ENCODE data around the gene GLIS1. TPM values are rescaled to one million over a fixed set of nuclear protein-coding genes. Genes with fewer than 3 reads are reported as not detected.

Gene GLIS1
- total RNA-seq, 2 donors from 2014 or later, result 0.37 to 0.44 TPM

GRCh38 chr1:53517821-53518352 is 221.1 kb downstream of the GLIS1 start:
- intact Hi-C loops (cut with DNase I), result no loop called here
- no peak for ATAC-seq
- no peak for DNase-seq

DNA sequence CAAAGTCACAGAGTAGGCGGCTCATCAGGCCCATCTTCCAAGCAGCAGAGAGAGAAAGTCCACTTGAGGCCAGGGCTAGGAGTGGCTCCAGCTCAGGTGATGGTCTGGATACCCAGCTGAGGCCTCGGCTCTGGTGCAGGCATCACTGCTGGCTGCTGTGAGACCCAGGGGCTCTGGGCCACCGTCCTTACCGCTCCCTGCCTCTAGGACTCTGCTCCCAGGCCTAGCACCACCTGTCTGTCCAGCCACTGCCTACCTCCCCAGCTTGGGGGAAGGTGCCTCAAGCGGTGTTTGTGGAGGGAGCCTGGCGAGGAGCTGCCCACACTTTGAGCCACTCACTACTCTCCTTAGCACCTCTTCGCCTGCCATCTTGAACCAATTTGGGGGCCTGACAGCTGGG is 221.9 kb downstream of the GLIS1 start:
- intact Hi-C loops (cut with DNase I), result no loop called here
- DNase-seq (no peak), ATAC-seq (no peak)

DNA sequence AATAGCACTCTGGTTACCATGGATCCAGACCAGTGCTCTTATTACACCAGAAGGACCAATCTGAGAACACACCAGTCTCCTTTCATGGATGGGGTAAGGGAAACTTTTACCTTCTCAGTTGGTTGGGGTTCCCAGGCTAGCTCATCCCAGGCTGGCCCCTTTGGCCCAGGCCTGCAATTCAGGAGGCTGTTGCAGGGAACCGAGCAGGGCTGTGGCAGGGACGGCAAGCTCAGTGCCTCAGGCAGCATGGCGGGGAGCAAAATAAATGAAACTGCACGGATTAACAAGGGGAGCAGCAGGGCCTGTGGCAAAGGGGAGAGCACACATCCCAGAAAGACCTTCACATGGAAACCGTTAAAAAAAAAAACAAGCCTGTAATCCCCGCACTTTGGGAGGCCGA is 222.8 kb downstream of the GLIS1 start:
- DNase-seq, result no peak
- no peak for ATAC-seq
- intact Hi-C loops (cut with DNase I), result no loop called here

DNA sequence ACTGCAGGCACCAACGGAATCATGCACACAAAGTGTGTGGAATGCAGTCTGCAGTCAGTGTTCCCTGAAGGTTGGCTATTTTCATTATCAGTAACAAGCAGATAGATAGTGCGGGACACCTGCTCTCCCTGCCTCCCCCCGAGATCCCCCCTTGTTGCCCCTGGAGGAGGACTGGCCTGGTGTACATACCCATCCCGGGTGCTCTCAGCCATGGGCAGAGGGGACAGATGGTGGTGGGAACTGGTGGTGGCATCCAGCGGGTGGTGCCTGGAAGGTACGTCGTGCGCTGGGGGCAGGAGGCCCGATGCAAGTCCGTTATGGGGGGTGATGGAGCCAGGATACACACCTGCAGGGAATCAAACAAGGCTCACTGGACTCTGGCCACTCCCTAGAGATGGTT is 224.5 kb downstream of the GLIS1 start:
- ATAC-seq, result no peak
- intact Hi-C loops (cut with DNase I), result no loop called here
- no peak for DNase-seq

- ATAC-seq (no peak), DNase-seq (no peak)
- intact Hi-C loops (cut with DNase I), result no loop called here
Observed at GRCh38 chr1:53513846-53514245, 225.1 kb downstream of the GLIS1 start.

DNA sequence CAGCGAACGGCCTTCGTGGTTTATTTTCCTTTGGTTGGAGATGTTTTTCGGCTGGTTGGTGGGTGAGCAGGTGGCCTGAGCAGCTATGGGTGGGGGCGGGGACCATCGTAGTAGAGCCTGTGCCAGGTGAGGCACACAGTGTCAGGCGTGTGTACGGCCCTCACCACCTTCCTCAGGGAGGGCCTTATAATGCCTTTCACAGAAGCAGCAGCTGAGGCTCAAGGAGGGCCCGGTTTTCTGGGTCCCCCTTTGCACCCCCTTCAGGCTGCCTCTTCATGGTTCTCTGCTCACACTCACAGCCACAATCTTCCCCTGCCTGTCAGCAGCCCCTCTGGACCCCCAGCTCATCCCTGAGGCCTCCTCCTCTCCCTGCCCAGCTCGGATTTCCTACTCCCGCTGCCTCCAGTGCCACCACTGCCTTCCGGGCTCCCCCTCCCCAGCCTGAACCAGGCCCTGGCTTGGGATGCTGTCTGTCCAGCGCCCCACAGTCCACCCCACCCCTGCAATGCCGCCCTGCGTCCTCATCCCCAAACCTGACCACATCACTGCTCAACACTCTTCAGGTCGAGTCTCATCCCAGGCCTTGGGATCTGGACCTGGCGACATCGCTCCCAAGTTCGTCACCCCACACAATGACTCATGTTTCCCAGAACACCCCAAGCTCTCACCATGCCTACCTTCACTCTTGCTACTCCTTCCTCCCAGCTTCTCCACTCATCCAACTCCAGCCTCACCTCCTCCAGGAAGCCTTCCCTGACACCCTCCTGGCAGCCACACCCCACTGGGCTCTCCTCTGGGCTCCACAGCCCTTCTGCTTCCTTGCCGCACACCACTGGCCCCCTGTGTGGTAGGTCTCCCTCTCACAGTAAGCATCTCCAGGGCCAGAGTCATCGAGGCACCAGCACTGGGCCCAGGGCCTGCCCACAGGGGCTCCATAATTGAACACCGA is 225.9 kb downstream of the GLIS1 start:
- DNase-seq, result no peak
- ATAC-seq, result no peak
- intact Hi-C loops (cut with DNase I), result no loop called here

DNA sequence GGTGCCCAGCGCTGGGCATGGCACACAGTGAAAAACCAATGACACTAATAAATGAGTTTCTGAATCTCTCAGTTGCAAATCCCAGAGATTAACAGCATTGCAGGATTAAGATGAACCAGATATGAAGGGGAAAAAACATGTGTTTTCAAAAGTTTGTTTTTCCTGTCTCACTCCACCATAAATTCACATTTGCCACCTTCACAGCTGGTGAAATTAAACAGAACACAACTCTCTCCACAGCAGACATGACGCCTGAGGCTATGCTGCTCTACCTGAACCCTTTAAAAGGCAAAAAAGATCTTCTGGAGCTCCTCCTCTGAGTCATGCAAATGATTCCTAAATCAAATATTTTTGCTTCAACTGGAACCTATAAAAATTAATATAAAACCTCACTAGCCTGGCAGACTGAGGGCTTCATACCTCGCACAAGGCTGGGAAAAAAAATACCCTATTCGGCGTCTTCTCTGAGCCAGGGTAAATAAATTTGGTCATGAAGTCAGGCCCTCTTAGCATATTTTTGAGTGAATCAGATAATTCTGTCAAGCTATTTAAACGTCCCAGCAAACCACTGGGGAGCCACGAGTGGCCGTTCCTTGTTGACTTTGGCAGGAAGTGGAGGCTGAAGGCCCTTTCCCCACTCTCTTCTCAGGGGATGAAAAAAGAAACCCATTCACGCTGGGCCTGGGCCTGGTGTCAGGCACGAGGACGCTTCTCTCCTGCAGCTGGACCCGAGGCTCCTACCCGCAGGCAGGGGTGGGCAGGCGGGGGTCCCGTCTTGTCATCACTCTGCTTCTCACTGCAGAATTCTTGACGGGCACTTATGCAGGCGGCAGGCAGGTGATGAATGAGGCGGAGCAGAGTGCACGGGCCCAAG is 226.8 kb downstream of the GLIS1 start:
- ATAC-seq (peak; percentile 64 to 80), DNase-seq (peak; percentile 50)
- intact Hi-C loops (cut with DNase I), result no loop called here

DNA sequence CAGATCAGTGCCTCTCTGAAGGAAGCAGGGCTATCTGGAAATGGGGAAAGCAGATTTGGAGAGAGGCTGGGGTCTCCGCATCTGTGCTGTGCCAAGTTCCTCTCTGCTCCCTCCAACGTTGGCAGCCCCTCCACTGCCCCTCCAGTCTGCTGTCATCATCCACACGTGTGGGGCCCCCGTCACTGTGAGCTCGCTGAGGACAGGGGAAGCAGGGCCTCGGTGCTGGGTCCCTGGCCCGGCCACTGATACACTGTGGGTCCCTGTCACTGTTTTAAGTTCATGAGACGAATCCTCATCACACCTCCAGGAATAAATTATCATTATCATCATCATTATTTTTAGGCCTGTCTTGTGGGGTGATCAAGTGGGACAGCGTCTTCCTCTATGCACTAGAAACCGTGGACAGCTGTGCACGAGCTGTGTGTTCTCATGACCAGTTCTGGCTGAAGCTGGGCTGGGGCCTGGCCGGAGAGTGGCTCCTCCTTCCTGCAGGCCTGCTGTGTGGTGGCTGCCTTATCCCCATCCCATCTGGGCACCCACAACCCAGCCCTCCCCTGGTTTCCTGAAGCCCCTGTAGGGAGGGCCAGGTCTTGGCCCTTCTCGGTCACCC is 227.5 kb downstream of the GLIS1 start:
- DNase-seq (peak; percentile 42), ATAC-seq (peak in 1 of 2 donors; percentile 71)
- intact Hi-C loops (cut with DNase I), result no loop called here

DNA sequence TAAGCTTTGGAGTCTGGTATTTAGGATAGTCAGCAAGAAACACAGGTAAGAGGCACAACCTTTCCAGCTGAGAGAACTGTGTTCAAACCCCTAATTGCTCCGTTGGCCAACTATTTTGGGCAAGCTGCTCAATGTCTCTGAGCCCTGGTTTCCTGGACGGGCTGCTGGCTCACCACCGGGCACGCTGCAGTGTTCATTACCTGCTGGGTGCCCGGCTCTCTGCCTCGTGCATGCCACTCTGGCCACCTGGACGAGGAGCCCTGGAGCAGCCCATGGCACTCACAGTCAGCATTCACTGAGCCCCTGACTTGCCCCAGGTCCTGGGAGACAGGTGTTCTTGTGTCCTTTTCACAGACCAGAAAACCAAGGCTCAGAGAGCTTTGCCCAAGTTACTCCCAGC is 228.7 kb downstream of the GLIS1 start:
- no peak for ATAC-seq
- DNase-seq, result no peak
- intact Hi-C loops (cut with DNase I), result no loop called here

DNA sequence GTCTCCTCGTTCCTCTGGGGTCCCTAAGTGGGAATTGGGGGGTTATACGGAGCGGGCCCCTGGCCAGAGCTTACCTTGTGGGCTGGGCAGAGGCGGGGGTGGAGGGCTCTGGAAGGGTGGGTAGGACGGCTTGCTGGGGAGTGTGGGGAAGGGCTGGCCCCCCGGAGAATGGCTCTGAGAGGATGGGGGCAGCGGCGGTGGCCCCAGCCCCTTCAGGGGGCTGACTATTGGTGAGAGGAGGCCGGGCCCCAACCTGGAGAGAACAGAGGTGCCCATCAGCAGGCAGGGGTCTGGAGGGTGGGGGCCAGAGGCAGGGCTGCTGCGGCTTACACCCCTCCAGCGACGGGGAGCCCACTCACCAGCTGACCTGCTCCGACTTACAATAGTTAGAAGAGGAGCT is 229.2 kb downstream of the GLIS1 start:
- no peak for ATAC-seq
- intact Hi-C loops (cut with DNase I), result no loop called here
- DNase-seq, result no peak

DNA sequence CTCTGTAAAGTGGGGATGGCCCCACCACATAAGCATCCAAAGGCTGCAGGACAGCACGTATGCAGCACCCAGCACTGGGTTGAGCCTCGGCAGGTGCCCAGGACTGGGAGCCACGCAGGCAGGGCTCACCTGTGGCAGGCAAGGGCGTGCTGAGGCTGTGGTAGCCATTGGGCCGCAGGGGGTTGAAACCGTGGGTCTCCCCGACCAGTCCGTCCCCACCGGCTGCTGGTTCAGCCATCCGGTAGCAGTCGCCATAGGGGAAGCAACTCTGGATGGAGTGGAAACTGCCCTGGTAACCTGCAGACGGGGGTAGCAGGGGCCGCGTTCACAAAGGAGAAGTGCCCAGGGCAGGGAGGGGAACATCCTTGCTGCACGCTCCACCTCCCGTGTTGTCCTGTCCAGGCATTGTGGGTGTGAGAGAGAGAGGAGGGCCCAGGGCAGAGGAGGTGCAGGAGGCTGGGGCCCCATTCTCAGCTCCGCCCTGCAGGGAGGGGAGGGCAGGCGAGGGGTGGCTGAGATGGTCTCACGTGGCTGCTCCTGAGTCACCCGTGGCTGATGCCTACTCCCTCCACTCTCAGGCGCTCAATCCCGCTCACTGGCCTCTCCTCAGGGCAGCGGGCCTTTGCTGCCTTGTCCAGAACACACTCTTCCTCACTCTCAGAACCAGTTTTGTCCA is 229.8 kb downstream of the GLIS1 start:
- intact Hi-C loops (cut with DNase I), result no loop called here
- ATAC-seq (no peak), DNase-seq (no peak)

DNA sequence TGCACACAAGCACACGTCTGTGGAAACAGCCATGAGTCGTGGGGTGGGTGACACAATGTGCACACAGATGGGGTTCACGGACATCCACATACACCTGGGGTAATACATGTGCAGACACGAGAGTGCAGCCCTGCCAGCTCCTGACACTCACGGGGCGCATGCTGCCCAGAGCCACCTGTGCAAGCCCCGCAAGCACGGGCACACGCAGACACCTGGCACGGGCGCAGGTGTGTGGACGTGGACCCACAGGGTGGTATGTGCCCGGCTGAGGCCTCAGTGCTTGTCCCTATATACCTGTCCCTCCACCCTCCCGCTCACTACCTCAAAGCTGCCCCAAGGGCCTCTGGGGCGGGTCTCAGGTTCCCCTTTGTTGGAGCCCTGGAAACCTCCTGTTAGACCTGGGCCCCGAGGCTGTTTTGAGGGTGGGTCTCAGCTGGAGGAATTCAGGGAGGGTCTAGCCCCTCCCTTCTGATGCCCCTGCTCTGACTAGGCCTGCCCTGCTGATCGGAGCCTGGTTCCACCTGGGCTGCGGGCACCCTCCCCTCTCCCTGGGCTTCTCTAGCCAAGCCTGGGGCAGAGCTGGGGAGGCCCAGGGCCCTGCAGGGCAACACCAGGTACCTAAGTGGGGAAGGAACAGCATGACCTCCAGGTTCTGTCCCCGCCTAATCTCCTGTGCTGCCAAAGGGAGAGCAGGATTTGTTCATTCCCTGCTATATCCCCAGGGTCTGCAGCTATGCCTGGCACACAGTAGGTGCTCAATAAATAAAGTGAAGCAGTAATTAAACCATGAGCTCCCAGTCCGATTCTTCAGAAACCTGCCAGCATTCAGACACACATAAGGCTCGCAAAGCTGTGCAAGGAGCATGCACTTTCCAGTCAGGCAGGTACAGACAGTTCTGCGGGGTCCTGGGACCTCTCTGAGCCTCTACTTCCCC is 230.6 kb downstream of the GLIS1 start:
- ATAC-seq (no peak), DNase-seq (no peak)

DNA sequence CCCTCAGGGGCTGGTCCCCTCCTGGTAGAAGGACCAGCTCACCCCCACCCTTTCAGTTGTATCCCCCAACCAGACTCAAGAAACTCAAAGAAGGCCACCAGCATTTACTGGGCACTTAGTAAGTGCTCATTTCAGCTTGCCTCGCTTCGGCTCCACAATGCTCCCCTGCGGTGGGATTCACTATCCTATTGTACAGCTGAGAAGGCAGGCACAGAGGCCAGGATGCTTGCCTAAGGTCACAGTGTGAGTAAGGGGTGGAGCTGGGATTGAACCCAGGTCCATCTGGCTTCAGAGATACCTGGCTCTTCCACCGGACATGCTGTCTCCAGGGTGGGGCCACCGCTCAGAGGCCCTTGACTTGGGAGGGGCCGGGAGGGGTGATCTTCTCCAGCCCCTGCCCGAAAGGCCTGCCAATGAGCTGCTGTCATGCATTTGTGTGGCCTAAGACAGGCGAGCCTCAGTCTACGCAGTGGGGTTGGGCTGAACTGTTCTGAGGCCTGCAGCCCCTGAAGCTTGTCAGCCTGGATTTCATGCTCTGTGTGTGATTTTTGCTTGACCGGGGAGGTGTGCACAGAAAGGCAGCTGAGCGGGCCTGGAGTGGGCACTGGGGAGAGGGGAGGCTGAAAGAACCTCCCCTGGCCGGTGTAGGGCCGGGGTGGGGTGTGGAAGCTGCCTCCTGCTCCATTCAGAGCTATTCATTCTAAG is 231.7 kb downstream of the GLIS1 start:
- no peak for DNase-seq
- intact Hi-C loops (cut with DNase I), result no loop called here
- ATAC-seq, result no peak

More for the DNA sequence above, 230.6 kb downstream of the GLIS1 start:
- intact Hi-C loops (cut with DNase I), result no loop called here

DNA sequence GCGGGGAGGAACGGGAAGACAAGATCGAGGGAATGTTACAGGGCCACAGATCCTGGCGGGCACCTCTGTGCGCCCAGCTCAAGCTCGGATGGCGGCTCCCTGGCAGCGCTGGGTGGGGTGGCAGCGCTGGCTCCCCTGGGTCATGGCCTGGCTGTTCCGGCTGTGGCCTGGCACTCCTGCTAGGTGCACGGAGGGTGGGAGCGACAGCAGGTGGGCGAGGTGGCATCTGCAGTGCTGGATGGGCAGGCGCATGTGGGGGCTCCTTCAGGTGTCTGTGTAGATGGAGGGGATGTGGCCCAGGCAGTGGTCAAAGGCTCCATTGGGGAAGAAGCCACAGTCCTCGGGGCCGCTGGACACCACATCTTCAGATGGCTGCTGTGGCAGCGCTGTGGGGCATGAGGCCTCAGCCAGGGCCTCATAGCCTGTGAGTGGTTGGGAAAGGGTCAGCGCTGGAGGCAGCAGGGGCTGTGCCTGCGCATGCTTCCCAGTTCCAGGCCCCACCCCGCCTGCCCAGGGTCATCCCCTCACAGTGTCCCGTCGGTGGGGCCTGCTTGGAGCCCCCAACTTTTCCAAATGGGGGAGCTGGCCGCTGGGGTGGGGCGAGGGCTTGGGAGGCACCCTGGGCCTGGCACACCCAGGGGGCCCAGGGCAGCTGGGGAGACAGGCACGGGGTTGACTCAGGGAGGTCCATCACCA is 232.5 kb downstream of the GLIS1 start:
- DNase-seq (no peak), ATAC-seq (no peak)
- intact Hi-C loops (cut with DNase I), result no loop called here

GRCh38 chr1:53505891-53506290 is 233.1 kb downstream of the GLIS1 start:
- DNase-seq (no peak), ATAC-seq (no peak)
- intact Hi-C loops (cut with DNase I), result no loop called here

DNA sequence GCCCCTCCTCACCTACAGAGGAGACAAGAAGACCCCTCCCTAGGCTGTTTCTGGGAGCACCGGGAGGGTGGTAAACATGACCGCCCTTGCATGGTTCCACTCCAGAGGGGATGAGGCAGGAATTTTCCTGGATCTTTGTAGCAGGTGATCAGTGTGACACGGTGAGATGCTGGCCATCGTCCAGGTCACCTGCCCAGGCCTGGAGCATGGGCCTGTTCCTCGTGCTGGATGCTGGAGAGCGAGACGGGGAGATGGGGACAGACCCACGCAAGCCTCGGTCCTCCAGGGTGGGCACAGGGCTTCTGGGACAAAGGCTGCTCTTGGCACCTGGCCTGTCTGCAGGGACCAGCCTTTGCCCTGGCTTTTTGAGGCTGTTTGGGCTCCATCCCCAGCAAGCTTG is 233.6 kb downstream of the GLIS1 start:
- intact Hi-C loops (cut with DNase I), result no loop called here
- ATAC-seq (no peak), DNase-seq (no peak)

DNA sequence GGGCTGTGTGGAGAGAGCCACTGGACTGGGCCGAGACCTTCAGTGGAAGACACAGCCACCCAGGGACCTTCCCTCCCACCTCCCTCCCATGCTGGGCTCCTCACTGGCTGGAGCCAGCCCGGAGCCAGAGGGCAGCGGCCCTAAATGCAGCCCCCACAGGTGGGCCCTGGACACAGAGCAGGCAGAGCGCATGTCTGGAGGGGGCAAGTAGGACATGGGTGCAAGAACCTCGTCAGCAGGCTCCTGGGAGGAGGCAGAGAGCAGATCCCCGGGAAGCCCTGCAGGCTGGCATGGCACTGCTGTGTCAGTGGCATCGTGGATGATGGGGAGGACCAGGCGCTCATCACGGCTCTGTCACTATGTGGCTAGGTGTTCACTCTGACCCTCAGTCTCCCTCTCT is 234.1 kb downstream of the GLIS1 start:
- ATAC-seq (no peak), DNase-seq (no peak)
- intact Hi-C loops (cut with DNase I), result no loop called here
